GM20000 (cell line): Measurements from ENCODE around the gene TXLNB.

Experiments
- DNase-seq: peaks from one replicate; pipeline ENCODE4 v3.0.0; 2012; ENCODE audit warnings: low spot score
- TF ChIP-seq, protein P1 (sequence below): IDR thresholded peaks from 2 replicates; pipeline ENCODE4 v1.5.1; 2012; ENCODE audit warnings: mild to moderate bottlenecking, control low read depth; ENCODE audit errors: extremely low read depth, missing control alignments

Gene TXLNB

DNA sequence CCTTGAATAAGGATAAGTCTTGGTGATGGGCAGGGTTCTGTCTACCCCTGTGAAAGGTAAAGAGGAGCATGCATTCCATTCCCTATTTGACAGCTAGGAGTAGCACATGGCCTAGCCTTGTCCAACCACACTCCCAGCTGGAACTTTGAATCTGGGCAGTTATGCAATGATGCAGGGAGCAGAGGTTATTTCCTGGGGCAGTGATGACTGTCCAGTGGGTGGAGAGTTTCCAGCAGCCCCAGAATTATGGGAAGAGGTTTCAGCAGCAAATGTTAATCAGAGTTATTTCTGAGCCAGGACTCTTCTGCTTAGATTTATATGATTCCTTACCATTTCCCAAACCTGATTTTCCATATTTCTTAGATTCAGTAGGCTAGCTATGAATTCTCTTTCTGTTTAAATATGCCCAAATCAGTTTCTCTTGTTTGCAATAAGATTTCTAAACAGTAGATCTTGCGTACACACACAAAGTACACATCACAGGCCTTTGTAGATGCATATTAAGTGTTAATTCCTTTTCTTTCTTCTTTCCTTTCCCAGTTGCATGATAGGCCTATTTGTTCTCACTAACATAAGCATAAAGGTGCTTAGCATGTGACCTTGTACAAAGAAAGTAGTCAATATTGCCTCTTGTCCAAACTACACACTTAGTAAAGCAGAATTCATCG, 17.3 kb upstream of the TXLNB start:
- DNase-seq, result no peak
- TF ChIP-seq, protein P1, sequence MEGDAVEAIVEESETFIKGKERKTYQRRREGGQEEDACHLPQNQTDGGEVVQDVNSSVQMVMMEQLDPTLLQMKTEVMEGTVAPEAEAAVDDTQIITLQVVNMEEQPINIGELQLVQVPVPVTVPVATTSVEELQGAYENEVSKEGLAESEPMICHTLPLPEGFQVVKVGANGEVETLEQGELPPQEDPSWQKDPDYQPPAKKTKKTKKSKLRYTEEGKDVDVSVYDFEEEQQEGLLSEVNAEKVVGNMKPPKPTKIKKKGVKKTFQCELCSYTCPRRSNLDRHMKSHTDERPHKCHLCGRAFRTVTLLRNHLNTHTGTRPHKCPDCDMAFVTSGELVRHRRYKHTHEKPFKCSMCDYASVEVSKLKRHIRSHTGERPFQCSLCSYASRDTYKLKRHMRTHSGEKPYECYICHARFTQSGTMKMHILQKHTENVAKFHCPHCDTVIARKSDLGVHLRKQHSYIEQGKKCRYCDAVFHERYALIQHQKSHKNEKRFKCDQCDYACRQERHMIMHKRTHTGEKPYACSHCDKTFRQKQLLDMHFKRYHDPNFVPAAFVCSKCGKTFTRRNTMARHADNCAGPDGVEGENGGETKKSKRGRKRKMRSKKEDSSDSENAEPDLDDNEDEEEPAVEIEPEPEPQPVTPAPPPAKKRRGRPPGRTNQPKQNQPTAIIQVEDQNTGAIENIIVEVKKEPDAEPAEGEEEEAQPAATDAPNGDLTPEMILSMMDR, result no peak

DNA sequence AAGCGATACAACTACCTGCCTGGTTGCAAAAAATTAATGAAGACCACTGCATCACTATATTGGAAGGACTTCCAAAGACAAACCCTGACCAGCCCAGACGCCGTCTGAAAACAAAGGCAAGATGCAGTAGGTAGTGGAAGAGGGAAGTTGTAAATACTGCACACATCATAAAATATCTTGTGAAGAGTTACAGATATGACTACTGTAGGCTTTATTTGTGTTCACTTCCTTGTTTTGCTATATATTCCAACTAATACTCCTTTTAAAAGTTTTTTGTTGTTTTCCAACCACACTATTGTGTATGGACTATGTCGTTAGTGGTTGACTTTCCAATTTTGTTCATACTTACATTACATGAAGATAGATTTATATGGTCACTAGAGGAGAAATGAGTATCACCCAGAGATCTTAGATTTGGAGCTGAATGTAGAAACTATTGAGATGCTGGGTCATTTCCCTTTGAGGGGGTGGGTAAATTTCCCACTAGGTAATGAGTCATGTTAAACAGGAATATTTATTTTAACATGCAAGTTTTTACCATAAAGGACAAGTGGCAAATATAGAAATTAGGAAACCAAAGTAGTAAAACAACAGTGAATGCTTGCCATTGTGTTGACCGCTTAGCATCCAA, 16.6 kb upstream of the TXLNB start:
- TF ChIP-seq, protein P1, result no peak
- DNase-seq, result no peak

DNA sequence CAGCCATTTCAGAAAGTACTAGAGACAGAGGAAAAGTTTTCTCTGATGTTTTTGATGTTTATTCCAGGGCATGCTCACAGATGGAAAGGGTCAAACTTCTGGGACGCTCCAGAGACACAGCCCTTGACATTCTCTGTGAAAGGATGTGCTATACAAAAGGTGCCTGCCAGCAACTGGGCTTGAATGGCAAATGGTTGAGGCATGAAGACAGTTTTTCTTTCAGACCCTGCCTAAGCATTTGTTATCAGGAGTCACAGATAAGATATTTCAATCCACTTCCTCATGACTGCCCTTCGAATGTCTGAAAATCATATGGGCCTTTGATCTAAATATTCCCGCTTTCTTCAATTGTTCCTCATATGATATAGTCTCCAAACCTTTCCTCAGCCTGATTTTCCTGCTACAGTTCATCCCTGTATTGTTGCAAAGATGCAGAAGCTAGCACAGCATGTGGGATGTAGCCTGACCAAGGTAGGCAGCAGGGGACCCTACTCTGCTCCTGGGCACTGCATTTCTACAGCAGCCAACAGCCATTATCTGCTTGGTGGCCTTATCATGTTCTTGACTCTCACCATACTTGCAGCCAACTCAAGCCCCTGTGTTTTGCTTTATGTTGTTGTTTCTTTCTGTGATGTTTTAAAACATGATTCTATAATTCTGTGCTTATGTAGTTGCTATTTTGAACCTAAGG, 14.6 kb upstream of the TXLNB start:
- no peak for DNase-seq
- TF ChIP-seq, protein P1, result no peak

DNA sequence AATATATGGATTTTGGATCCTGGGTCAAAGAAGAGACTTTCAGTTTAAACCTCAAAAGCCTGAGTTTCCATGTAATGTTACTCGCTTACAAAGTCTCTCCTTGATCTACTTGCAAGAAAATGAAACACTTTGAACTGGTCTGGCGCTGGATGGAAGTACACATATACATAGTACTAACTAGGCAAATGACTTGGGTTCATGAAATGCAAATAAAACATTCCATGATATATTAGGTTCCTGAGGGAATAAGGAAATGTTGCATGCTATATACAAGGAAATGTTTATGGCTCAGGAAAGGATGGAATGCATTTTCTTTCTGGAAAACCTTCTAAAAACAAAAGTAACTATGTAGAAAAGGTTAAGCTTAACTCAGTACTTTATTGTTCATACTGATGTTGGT, 11.4 kb upstream of the TXLNB start:
- DNase-seq, result no peak
- TF ChIP-seq, protein P1, result no peak

DNA sequence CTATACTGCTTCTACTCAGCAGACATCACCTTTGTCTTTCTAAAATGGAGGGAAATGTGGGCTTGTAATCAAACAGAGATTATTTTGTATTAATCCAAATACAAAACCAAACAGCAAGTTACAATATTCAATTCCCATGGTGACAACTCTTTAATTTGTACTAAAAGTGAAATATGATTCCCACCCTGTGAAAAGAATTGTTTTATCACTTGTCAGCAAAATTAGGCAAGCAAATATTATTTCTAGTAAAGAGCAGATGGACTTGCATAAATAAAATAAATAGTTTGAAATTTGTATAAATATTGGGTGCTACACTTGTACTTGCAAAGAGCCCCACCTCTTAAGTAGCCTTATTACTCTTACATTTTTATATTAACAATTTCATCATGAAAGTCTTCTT, 6.1 kb upstream of the TXLNB start:
- TF ChIP-seq, protein P1, result no peak
- DNase-seq, result no peak

DNA sequence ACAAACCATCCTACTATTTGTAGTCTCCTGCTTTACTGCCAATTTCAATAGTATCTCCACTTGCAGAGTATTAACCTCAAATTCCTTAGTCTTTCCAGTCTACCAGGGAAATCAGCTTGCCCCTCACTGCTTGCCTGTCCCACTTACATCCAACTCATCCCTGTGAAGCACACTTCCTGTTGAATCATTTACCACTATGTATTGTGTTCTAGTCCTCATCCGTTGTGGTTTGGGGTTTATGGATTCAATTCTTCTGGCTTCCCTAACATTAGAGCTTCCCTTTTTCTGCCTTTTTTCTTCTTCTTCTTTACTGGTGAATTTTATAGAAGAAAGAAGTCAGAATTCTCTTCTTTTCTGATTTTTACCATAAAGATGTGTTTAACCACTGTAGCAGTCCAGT, 5.1 kb upstream of the TXLNB start:
- TF ChIP-seq, protein P1, result no peak
- DNase-seq, result no peak

DNA sequence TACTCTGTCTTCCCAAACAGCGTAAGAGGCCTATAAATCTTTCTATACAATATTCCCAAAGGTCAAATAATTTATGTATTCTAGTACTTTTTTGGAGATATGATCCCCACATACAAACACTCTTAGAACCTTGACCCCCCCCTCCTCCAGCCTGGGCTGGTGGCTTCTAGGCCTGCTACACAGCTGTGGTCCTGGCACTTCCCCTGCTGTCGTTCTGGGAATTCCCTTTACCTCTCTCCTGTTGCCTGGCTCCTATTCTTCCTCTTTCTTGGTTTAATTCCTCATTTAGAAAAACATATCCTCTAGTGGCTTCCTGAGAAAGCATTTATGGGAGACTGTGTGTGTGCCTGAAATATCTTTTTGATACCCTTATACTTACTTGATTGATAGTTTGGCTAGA, 4.1 kb upstream of the TXLNB start:
- TF ChIP-seq, protein P1, result no peak
- DNase-seq, result no peak
